Hepatocyte (in vitro differentiated cells): ENCODE measurements around the gene CACNA1C.

Experiments
- EZH2 ChIP-seq: fragments of 200-600 bp; sonication (generic); IDR thresholded peaks from 2 replicates; pipeline ENCODE4 v1.6.1; 2016; ENCODE audit warnings: antibody characterized with exemption, mild to moderate bottlenecking, borderline replicate concordance
- TF ChIP-seq, protein P1 (sequence below): fragments of 200-600 bp; sonication (generic); IDR thresholded peaks from 2 replicates; pipeline ENCODE4 v1.5.1; 2016; ENCODE audit warnings: antibody characterized with exemption, mild to moderate bottlenecking; ENCODE audit not compliant: poor library complexity

GRCh38 chr12:2027351-2027750, 25.4 kb upstream of the CACNA1C start:
- TF ChIP-seq, protein P1, sequence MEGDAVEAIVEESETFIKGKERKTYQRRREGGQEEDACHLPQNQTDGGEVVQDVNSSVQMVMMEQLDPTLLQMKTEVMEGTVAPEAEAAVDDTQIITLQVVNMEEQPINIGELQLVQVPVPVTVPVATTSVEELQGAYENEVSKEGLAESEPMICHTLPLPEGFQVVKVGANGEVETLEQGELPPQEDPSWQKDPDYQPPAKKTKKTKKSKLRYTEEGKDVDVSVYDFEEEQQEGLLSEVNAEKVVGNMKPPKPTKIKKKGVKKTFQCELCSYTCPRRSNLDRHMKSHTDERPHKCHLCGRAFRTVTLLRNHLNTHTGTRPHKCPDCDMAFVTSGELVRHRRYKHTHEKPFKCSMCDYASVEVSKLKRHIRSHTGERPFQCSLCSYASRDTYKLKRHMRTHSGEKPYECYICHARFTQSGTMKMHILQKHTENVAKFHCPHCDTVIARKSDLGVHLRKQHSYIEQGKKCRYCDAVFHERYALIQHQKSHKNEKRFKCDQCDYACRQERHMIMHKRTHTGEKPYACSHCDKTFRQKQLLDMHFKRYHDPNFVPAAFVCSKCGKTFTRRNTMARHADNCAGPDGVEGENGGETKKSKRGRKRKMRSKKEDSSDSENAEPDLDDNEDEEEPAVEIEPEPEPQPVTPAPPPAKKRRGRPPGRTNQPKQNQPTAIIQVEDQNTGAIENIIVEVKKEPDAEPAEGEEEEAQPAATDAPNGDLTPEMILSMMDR: no peak
- no peak for TF ChIP-seq EZH2
